GM18907 (cell line): ENCODE results near the gene MSI2.
A peak's percentile ranks its signal among the peaks of the same experiment; 100 is the strongest.

Experiments used
- ATAC-seq: cut with Tn5 transposase; IDR thresholded peaks from one replicate; pipeline ENCODE4 v1.9.1; 2021; ENCODE audit warnings: mild to moderate bottlenecking, moderate library complexity; ENCODE audit not compliant: unreplicated experiment

The MSI2 gene

GRCh38 chr17:57622683-57623433, 366.5 kb downstream of the MSI2 start:
- peak; percentile 73 for ATAC-seq

- no peak for ATAC-seq
These were observed 367.3 kb downstream of the MSI2 start for GRCh38 chr17:57623620-57624019.

- ATAC-seq = peak; percentile 44
These were observed 368.1 kb downstream of the MSI2 start for GRCh38 chr17:57624386-57624785.

- no peak for ATAC-seq
These were observed 369.2 kb downstream of the MSI2 start for GRCh38 chr17:57625511-57625910.

GRCh38 chr17:57625957-57626356, 369.6 kb downstream of the MSI2 start:
- no peak for ATAC-seq

GRCh38 chr17:57626520-57627210, 370.3 kb downstream of the MSI2 start:
- no peak for ATAC-seq

GRCh38 chr17:57627591-57627990, 371.3 kb downstream of the MSI2 start:
- no peak for ATAC-seq

GRCh38 chr17:57628421-57628820, 372.1 kb downstream of the MSI2 start:
- no peak for ATAC-seq

GRCh38 chr17:57629470-57629869, 373.1 kb downstream of the MSI2 start:
- ATAC-seq = peak; percentile 72

- ATAC-seq = no peak
These were observed 373.6 kb downstream of the MSI2 start for GRCh38 chr17:57629886-57630285.

- ATAC-seq = no peak
These were observed 374.4 kb downstream of the MSI2 start for GRCh38 chr17:57630736-57631135.

- no peak for ATAC-seq
These were observed 375.5 kb downstream of the MSI2 start for GRCh38 chr17:57631871-57632270.

- no peak for ATAC-seq
These were observed 376.0 kb downstream of the MSI2 start for GRCh38 chr17:57632294-57632693.

- ATAC-seq = no peak
These were observed 376.9 kb downstream of the MSI2 start for GRCh38 chr17:57633236-57633635.

- ATAC-seq = no peak
These were observed 378.6 kb downstream of the MSI2 start for GRCh38 chr17:57634713-57635465.

- ATAC-seq = no peak
These were observed 380.0 kb downstream of the MSI2 start for GRCh38 chr17:57636274-57636673.

- no peak for ATAC-seq
These were observed 380.8 kb downstream of the MSI2 start for GRCh38 chr17:57636985-57637665.

- no peak for ATAC-seq
These were observed 381.3 kb downstream of the MSI2 start for GRCh38 chr17:57637666-57638010.

- ATAC-seq = no peak
These were observed 382.0 kb downstream of the MSI2 start for GRCh38 chr17:57638284-57638683.

GRCh38 chr17:57639381-57639780, 383.1 kb downstream of the MSI2 start:
- no peak for ATAC-seq

- no peak for ATAC-seq
These were observed 383.8 kb downstream of the MSI2 start for GRCh38 chr17:57640079-57640478.
